Naive thymus-derived CD4-positive, alpha-beta T cell (primary cell): ENCODE data around the gene SLC39A2. TPM values are rescaled to one million over a fixed set of nuclear protein-coding genes. Genes with fewer than 3 reads are reported as not detected.
"Not testable (repeated sequence)": the region's sequence is repeated elsewhere in the genome, so short reads cannot be mapped to it uniquely, and the experiment has no call there.

Experiments
- ATAC-seq: fragments of 150-1000 bp; cut with Tn5 transposase; 2 replicates; pipeline ENCODE4 v1.10.0; 2021; ENCODE audit warnings: mild to moderate bottlenecking, moderate library complexity
- CTCF ChIA-PET: fragments of 350-600 bp; sonication (Branson Sonifier 250); formaldehyde crosslinking; loops from one replicate; lab custom pipeline; 2021; ENCODE audit warnings: antibody characterized with exemption; lab: Charles Lee
- POLR2A ChIA-PET: fragments of 350-600 bp; sonication (Branson Sonifier 250); formaldehyde crosslinking; loops from one replicate; lab custom pipeline; 2021; ENCODE audit warnings: antibody characterized with exemption, inconsistent platforms; lab: Charles Lee
- DNase-seq, 9 donors: peaks; one replicate each; pipeline versions ENCODE4 v3.0.0 to v3.0.0-alpha.2; 2020 to 2022; ENCODE audit warnings: mixed read lengths in 1 of 9
- H3K27ac ChIP-seq: one replicate; pipeline ENCODE4 v1.7.0; 2013; ENCODE audit warnings: mild to moderate bottlenecking, low read depth, low read length, moderate library complexity
- H3K27me3 ChIP-seq, 2 donors: one replicate each; pipeline ENCODE4 v1.7.0; 2013; ENCODE audit warnings: low read length in 2 of 2, mild to moderate bottlenecking in 2 of 2, moderate library complexity in 2 of 2; ENCODE audit not compliant: control insufficient read depth in 2 of 2, insufficient read depth in 2 of 2
- H3K36me3 ChIP-seq, 3 experiments: 1 replicate in 2 of 3; 2 replicates in 1 of 3; pipeline ENCODE4 v1.7.0; 2013; ENCODE audit warnings: low read length in 3 of 3, mild to moderate bottlenecking in 3 of 3, moderate library complexity in 1 of 3; ENCODE audit not compliant: insufficient read depth in 3 of 3, control insufficient read depth in 2 of 3
- H3K4me1 ChIP-seq, 2 donors: one replicate each; pipeline ENCODE4 v1.7.0; 2013; ENCODE audit warnings: low read length in 2 of 2, mild to moderate bottlenecking in 2 of 2, moderate library complexity in 1 of 2; ENCODE audit not compliant: control insufficient read depth in 2 of 2, insufficient read depth in 2 of 2
- H3K4me3 ChIP-seq: 2 replicates; pipeline ENCODE4 v1.7.0; 2013; ENCODE audit warnings: mild to moderate bottlenecking, low read length
- H3K9me3 ChIP-seq, 3 experiments: 1 replicate in 2 of 3; 2 replicates in 1 of 3; pipeline ENCODE4 v1.7.0; 2013; ENCODE audit warnings: low read length in 3 of 3; ENCODE audit not compliant: control insufficient read depth in 2 of 3
- H3K27ac Mint-ChIP-seq, 9 donors: one replicate each; pipeline ENCODE4 v1.8.0; 2020 to 2022; ENCODE audit warnings: mixed read lengths in 9 of 9, mild to moderate bottlenecking in 8 of 9, moderate library complexity in 5 of 9, inconsistent platforms in 2 of 9
- H3K27me3 Mint-ChIP-seq, 5 donors: one replicate each; pipeline ENCODE4 v1.8.0; 2021 to 2022; ENCODE audit warnings: mixed read lengths in 5 of 5, mild to moderate bottlenecking in 1 of 5
- H3K36me3 Mint-ChIP-seq, 5 donors: one replicate each; pipeline ENCODE4 v1.8.0; 2020 to 2022; ENCODE audit warnings: mixed read lengths in 5 of 5, mild to moderate bottlenecking in 3 of 5, inconsistent platforms in 1 of 5
- H3K4me1 Mint-ChIP-seq, 7 donors: one replicate each; pipeline ENCODE4 v1.8.0; 2020 to 2022; ENCODE audit warnings: mixed read lengths in 7 of 7, mild to moderate bottlenecking in 3 of 7, inconsistent platforms in 1 of 7
- H3K4me3 Mint-ChIP-seq, 10 donors: one replicate each; pipeline ENCODE4 v1.8.0; 2020 to 2022; ENCODE audit warnings: mild to moderate bottlenecking in 10 of 10, mixed read lengths in 10 of 10, moderate library complexity in 6 of 10, inconsistent platforms in 2 of 10
- H3K9me3 Mint-ChIP-seq, 11 donors: one replicate each; pipeline ENCODE4 v1.8.0; 2020 to 2022; ENCODE audit warnings: mixed read lengths in 11 of 11, mild to moderate bottlenecking in 4 of 11, inconsistent platforms in 1 of 11, moderate library complexity in 1 of 11
- intact Hi-C, 2 donors: fragments of 100-400 bp; cut with micrococcal nuclease; formaldehyde crosslinking; loops; one replicate each; pipeline ENCODE4 v1.15.1; 2023
- polyA plus RNA-seq, 2 donors: library from polyadenylated mRNA; unstranded; fragments of 300-500 nt; fragmentation: Illumina TruSeq; gene quantifications; one replicate each; pipeline ENCODE4 v1.2.3, GENCODE V29; 2021
- total RNA-seq, 6 experiments: library from RNA in 5 of 6; stranded (reverse) in 5 of 6; gene quantifications; 1 replicate in 5 of 6; 2 replicates in 1 of 6; pipeline ENCODE4 v1.2.3 and lab custom pipeline; 2021 to 2026

Gene SLC39A2
- total and polyA plus RNA-seq, 7 experiments from 2014 or later = 0.36 to 0.81 TPM; not detected in 5

- DNase-seq (peak in 7 of 9 donors; percentile 17 to 55 (median 46)), ATAC-seq (peak; percentile 69)
- H3K9me3 Mint-ChIP-seq = no peaks in the 10 kb centered on the region
- H3K27ac Mint-ChIP-seq = no peak overlapping the region
- Histone ChIP-seq H3K4me3 (no peak overlapping the region), H3K27me3 (no peaks in the 10 kb centered on the region), H3K4me1 (no peaks in the 10 kb centered on the region), H3K27ac (no peak overlapping the region), H3K9me3 (no peaks in the 10 kb centered on the region), H3K36me3 (no peaks in the 10 kb centered on the region)
- intact Hi-C loops = loop anchor here (1.0 to 5.0 kb wide), 7 partner anchors 14 to 342 kb away; partner anchors contain the start of gene NDRG2 (in 1 of the 2)
- peaks cover 3 to 31% (median 11%) of the 10 kb centered on the region in 5 donors for H3K27me3 Mint-ChIP-seq
- ChIA-PET POLR2A (interaction anchor here (0.6 to 2.8 kb wide), 2 partner anchors 25 to 30 kb away, joined by 3 to 21 read pairs; no protein-coding TSS in a partner anchor), CTCF (interaction anchor here (0.5 to 4.5 kb wide), 11 partner anchors 8 to 677 kb away, joined by 3 to 178 read pairs (median 4); no protein-coding TSS in a partner anchor)
- no peaks in the 10 kb centered on the region for H3K36me3 Mint-ChIP-seq
- H3K4me1 Mint-ChIP-seq = peaks cover 2 to 9% (median 8%) of the 10 kb centered on the region in 7 donors
- H3K4me3 Mint-ChIP-seq = no peak overlapping the region
Measured at GRCh38 chr14:21039585-21040369, 40.7 kb downstream of the SLC39A2 start.

DNA sequence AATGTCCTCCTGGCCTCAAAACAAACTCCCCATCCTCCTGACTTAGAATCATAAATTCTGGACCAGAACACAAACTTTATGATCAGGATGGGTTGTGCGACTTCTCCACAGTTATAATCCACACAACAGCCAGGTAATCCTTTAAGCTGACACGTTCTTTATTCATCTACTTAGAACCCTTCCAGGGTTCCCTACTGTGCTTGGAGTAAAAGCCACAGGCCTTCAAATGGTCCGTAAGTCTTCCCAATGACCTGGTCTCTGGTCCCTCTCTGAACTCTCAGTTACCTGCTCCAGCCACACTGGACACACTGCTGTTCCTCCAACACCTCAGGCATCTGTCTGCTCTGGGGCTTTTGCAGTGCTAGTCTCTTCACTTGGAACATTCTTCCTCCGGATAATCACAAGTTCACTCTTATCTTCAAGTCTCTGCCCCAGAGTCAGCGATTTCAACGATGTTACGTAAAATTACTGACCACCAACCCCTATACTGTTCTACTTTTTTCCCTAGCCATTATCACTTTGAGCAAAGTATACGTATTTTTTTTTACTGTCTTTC, 41.4 kb downstream of the SLC39A2 start:
- Histone ChIP-seq H3K4me1 (no peaks in the 10 kb centered on the region), H3K36me3 (no peaks in the 10 kb centered on the region), H3K27me3 (no peaks in the 10 kb centered on the region), H3K9me3 (no peaks in the 10 kb centered on the region), H3K4me3 (no peak overlapping the region), H3K27ac (no peak overlapping the region)
- Mint-ChIP-seq H3K27me3 (peaks cover 3 to 38% (median 11%) of the 10 kb centered on the region in 5 donors), H3K27ac (no peak overlapping the region), H3K4me1 (peaks cover 2 to 9% (median 8%) of the 10 kb centered on the region in 7 donors), H3K4me3 (no peak overlapping the region), H3K36me3 (no peaks in the 10 kb centered on the region), H3K9me3 (no peaks in the 10 kb centered on the region)
- ChIA-PET POLR2A (interaction anchor here (2.8 kb wide), 1 partner anchor 26 kb away, joined by 21 read pairs; no protein-coding TSS in a partner anchor), CTCF (interaction anchor here (0.6 to 4.5 kb wide), 9 partner anchors 8 to 256 kb away, joined by 3 to 178 read pairs (median 5); no protein-coding TSS in a partner anchor)
- intact Hi-C loops = loop anchor here (1.0 to 5.0 kb wide), 7 partner anchors 15 to 343 kb away; partner anchors contain the start of gene NDRG2 (in 1 of the 2)
- ATAC-seq (no peak), DNase-seq (no peak)

DNA sequence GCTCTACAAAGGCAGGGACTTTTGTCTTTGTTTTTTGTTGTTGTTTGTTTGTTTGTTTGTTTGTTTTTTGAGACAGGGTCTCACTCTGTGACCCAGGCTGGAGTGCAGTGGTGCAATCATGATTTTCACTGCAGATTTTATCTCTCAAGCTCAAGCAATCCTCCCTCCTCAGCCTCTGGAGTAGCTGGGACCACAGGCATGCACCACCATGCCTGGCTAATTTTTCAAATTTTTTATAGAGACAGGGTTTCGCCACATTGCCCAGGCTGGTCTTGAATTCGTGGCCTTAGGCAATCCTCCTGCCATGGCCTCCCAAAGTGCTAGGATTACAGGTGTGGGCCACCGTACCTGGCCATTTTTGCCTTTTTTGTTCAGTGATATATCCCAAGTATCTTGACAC, 41.8 kb downstream of the SLC39A2 start:
- not testable (repeated sequence) for H3K9me3 ChIP-seq, H3K27ac ChIP-seq, ATAC-seq, H3K4me3 ChIP-seq, H3K4me1 ChIP-seq, H3K27me3 ChIP-seq, H3K4me3 Mint-ChIP-seq, H3K36me3 ChIP-seq, H3K4me1 Mint-ChIP-seq, H3K36me3 Mint-ChIP-seq, H3K9me3 Mint-ChIP-seq, H3K27ac Mint-ChIP-seq, DNase-seq
- peaks cover 3 to 41% (median 11%) of the 10 kb centered on the region in 5 donors for H3K27me3 Mint-ChIP-seq
- intact Hi-C loops = loop anchor here (1.0 to 5.0 kb wide), 7 partner anchors 16 to 344 kb away; partner anchors contain the start of gene NDRG2 (in 1 of the 2)
- ChIA-PET POLR2A (interaction anchor here (2.8 kb wide), 1 partner anchor 26 kb away, joined by 21 read pairs; no protein-coding TSS in a partner anchor), CTCF (interaction anchor here (1.1 to 4.5 kb wide), 5 partner anchors 9 to 68 kb away, joined by 4 to 178 read pairs (median 5); no protein-coding TSS in a partner anchor)

DNA sequence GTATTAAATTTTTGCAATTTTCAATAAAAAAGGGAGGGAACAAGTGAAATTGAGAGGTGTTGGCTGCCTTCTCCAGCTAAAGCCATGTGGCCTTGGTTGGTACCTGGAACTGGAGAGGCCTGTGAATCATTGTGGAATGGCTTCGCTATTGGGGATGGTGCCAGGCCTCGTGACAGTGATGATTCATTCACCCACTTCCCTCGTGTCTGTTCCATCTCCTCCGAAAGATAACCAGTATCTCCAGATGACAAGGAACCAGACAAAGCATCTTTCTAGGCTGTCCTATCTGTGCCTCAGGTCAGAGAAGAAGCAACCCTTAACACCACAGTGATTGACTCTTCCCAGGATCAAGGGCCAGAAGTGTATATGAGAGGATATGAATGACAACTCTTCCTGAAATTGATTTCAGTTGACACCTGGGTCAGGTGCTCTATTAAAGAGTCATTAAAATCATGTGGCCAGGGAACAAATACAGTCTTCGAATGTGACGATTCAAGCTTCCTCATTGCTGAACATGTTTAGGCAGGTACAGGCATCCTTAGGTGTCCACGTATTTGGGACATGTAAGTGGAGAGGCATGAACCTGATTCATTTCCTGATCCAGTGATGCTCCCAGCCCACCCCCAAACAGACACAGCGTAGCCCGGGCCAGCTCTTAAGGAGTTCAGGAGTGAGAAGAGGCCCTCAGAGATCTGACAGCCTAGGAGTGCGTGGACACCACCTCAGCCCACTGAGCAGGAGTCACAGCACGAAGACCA, 42.8 kb downstream of the SLC39A2 start, which contains the start of gene RNASE7:
RNASE7 (plus strand) TSS at position 687 of the 758 bp plus-strand sequence. CDS start 631 bp downstream, outside the sequence.
- ChIA-PET CTCF (interaction anchor here (2.0 to 4.5 kb wide), 2 partner anchors 26 to 62 kb away, joined by 9 to 178 read pairs; no protein-coding TSS in a partner anchor), POLR2A (no interaction called here)
- no peaks in the 10 kb centered on the region for H3K9me3 ChIP-seq
- H3K4me3 ChIP-seq = no peak within 1 kb of the TSS
- H3K4me3 Mint-ChIP-seq = no peak within 1 kb of the TSS
- no peak within 1 kb of the TSS for H3K27ac Mint-ChIP-seq
- DNase-seq = no peak
- H3K9me3 Mint-ChIP-seq = no peaks in the 10 kb centered on the region
- H3K4me1 Mint-ChIP-seq = peaks cover 2 to 9% (median 8%) of the 10 kb centered on the region in 7 donors
- H3K36me3 ChIP-seq = no peaks in the 10 kb centered on the region
- peaks cover 3 to 42% (median 11%) of the 10 kb centered on the region in 5 donors for H3K27me3 Mint-ChIP-seq
- no peaks in the 10 kb centered on the region for H3K27me3 ChIP-seq
- no peaks in the 10 kb centered on the region for H3K36me3 Mint-ChIP-seq
- peak; percentile 26 for ATAC-seq
- H3K27ac ChIP-seq = no peak within 1 kb of the TSS
- H3K4me1 ChIP-seq = no peaks in the 10 kb centered on the region
- intact Hi-C loops = loop anchor here in 1 of 2 donors (2.0 to 5.0 kb wide), 3 partner anchors 53 to 345 kb away; no protein-coding TSS in a partner anchor

- Mint-ChIP-seq H3K36me3 (no peaks in the 10 kb centered on the region), H3K27ac (no peak overlapping the region), H3K9me3 (no peaks in the 10 kb centered on the region), H3K27me3 (peaks cover 3 to 40% (median 13%) of the 10 kb centered on the region in 5 donors), H3K4me1 (peaks cover 2 to 9% (median 8%) of the 10 kb centered on the region in 7 donors), H3K4me3 (no peak overlapping the region)
- ChIA-PET POLR2A (no interaction called here), CTCF (interaction anchor here (2.0 to 2.5 kb wide), 2 partner anchors 29 to 61 kb away, joined by 9 to 29 read pairs; no protein-coding TSS in a partner anchor)
- no peak overlapping the region for H3K27ac ChIP-seq
- no peaks in the 10 kb centered on the region for H3K36me3 ChIP-seq
- no peak overlapping the region for H3K4me3 ChIP-seq
- no peaks in the 10 kb centered on the region for H3K9me3 ChIP-seq
- DNase-seq (no peak), ATAC-seq (no peak)
- H3K4me1 ChIP-seq = no peaks in the 10 kb centered on the region
- no peaks in the 10 kb centered on the region for H3K27me3 ChIP-seq
- intact Hi-C loops = loop anchor here in 1 of 2 donors (5.0 kb wide), 1 partner anchor 346 kb away; no protein-coding TSS in a partner anchor
Measured at GRCh38 chr14:21042918-21043317, 43.8 kb downstream of the SLC39A2 start.
